ENCODE measurements around the gene PF4V1. TPM values are rescaled to one million over a fixed set of nuclear protein-coding genes. Genes with fewer than 3 reads are reported as not detected.

Gene PF4V1
- total RNA-seq, 1 experiment from 2014 or later, result not detected

DNA sequence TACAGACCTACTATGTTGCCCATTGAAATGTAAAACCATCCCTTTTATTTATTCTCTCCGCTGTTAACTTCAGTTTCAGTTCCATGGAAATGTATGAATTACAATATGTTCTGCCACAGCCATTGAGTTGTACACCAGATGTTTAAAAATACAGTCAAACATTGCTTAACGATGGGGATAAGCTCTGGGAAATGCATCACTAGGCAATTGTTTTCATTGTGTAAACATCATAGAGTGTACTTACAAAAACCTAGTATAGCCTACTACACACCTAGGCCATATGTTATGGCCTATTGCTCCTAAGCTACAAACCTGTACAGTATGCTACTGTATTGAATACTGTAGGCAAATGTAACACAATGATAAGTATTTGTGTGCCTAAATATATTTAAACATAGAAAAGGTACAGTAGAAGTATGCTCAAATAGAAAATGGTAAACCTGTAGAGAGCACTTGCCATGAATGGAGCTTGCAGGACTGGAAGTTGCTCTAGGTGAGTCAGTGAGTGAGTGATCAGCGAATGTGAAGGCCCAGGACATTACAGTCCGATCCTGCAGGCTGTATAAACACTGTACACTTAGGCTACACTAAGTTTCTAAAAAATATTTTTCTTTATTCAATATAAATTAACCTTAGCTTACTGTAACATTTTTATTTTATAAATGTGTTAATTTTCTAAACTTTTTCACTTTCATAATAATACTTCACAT lies 2.7 kb upstream of the PF4V1 start:
- intact Hi-C loops (cut with micrococcal nuclease), result no loop called here
- POLR2A ChIA-PET, result interaction anchor here (0.6 to 0.7 kb wide), 3 partner anchors 60 to 455 kb away, joined by 3 to 5 read pairs (median 3); no protein-coding TSS in a partner anchor
- H3K27ac Mint-ChIP-seq (ENCODE audit: low read depth, unreplicated experiment), result no peak overlapping the region
- H3K27me3 Mint-ChIP-seq (ENCODE audit: insufficient read depth, unreplicated experiment), result no peaks in the 10 kb centered on the region
- BruUV-seq (replicated peaks), result no TSS peak
- CTCF ChIA-PET, result interaction anchor here (0.6 to 4.3 kb wide), 3 partner anchors 13 to 197 kb away, joined by 4 to 22 read pairs (median 13); no protein-coding TSS in a partner anchor
- no peaks in the 10 kb centered on the region for H3K9me3 Mint-ChIP-seq (ENCODE audit: unreplicated experiment)
- peaks cover 7% of the 10 kb centered on the region for H3K4me1 Mint-ChIP-seq (ENCODE audit: insufficient read depth, unreplicated experiment)
- TF ChIP-seq CTCF (IDR thresholded peaks at IDR 0.05; ENCODE audit: unreplicated experiment), result no peak
- no peaks in the 10 kb centered on the region for H3K36me3 Mint-ChIP-seq (ENCODE audit: insufficient read depth, unreplicated experiment)
- DNase-seq (ENCODE audit: unreplicated experiment), result no peak
- no peak overlapping the region for H3K4me3 Mint-ChIP-seq (ENCODE audit: unreplicated experiment)

- Mint-ChIP-seq H3K36me3 (ENCODE audit: insufficient read depth, unreplicated experiment) (no peaks in the 10 kb centered on the region), H3K4me3 (ENCODE audit: unreplicated experiment) (no peak overlapping the region), H3K9me3 (ENCODE audit: unreplicated experiment) (no peaks in the 10 kb centered on the region), H3K27ac (ENCODE audit: low read depth, unreplicated experiment) (no peak overlapping the region), H3K27me3 (ENCODE audit: insufficient read depth, unreplicated experiment) (no peaks in the 10 kb centered on the region), H3K4me1 (ENCODE audit: insufficient read depth, unreplicated experiment) (peaks cover 9% of the 10 kb centered on the region)
- CTCF ChIA-PET, result interaction anchor here (2.2 to 4.3 kb wide), 2 partner anchors 12 to 121 kb away, joined by 13 to 22 read pairs; no protein-coding TSS in a partner anchor
- intact Hi-C loops (cut with micrococcal nuclease), result no loop called here
- DNase-seq (ENCODE audit: unreplicated experiment), result no peak
- no peak for TF ChIP-seq CTCF (IDR thresholded peaks at IDR 0.05; ENCODE audit: unreplicated experiment)
- no TSS peak for BruUV-seq (replicated peaks)
- POLR2A ChIA-PET, result interaction anchor here (0.7 to 1.1 kb wide), 2 partner anchors 128 to 454 kb away, joined by 3 read pairs; no protein-coding TSS in a partner anchor
Measured at GRCh38 chr4:73851293-73851692, 1.8 kb upstream of the PF4V1 start.

DNA sequence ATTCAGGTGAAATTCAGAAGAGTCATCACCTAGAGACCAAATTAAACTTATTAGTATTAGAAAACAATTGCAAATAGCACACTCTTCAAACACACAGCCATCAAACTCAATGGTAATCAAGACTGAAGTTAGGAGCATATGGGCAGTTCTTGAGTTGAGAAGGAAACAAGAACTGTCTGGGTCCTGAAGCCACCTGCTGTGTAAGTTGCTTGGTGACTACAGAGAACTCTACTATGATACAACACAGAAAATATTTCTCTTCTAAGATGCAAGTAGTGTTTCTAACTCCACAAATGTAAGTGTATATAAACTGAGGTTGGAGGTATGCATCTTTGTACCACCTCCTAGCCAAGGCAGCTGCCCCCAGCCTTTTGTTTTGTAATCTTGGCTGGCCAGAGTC lies 325 bp upstream of the PF4V1 start:
- POLR2A ChIA-PET, result interaction anchor here (0.8 kb wide), 1 partner anchor 188 kb away, joined by 3 read pairs; no protein-coding TSS in a partner anchor
- no peak for DNase-seq (ENCODE audit: unreplicated experiment)
- CTCF ChIA-PET, result interaction anchor here (1.0 to 4.3 kb wide), 2 partner anchors 11 to 189 kb away, joined by 6 to 22 read pairs; no protein-coding TSS in a partner anchor
- Mint-ChIP-seq H3K36me3 (ENCODE audit: insufficient read depth, unreplicated experiment) (no peaks in the 10 kb centered on the region), H3K27me3 (ENCODE audit: insufficient read depth, unreplicated experiment) (no peaks in the 10 kb centered on the region), H3K4me3 (ENCODE audit: unreplicated experiment) (no peak overlapping the region), H3K27ac (ENCODE audit: low read depth, unreplicated experiment) (no peak overlapping the region), H3K4me1 (ENCODE audit: insufficient read depth, unreplicated experiment) (peaks cover 9% of the 10 kb centered on the region), H3K9me3 (ENCODE audit: unreplicated experiment) (no peaks in the 10 kb centered on the region)
- intact Hi-C loops (cut with micrococcal nuclease), result no loop called here
- BruUV-seq (replicated peaks), result no TSS peak
- TF ChIP-seq CTCF (IDR thresholded peaks at IDR 0.05; ENCODE audit: unreplicated experiment), result no peak

- Mint-ChIP-seq H3K27ac (ENCODE audit: low read depth, unreplicated experiment) (no peak overlapping the region), H3K4me1 (ENCODE audit: insufficient read depth, unreplicated experiment) (peaks cover 9% of the 10 kb centered on the region), H3K4me3 (ENCODE audit: unreplicated experiment) (no peak overlapping the region), H3K9me3 (ENCODE audit: unreplicated experiment) (no peaks in the 10 kb centered on the region), H3K36me3 (ENCODE audit: insufficient read depth, unreplicated experiment) (no peaks in the 10 kb centered on the region), H3K27me3 (ENCODE audit: insufficient read depth, unreplicated experiment) (no peaks in the 10 kb centered on the region)
- no TSS peak for BruUV-seq (replicated peaks)
- ChIA-PET CTCF (interaction anchor here (1.3 to 3.6 kb wide), 2 partner anchors 8 to 11 kb away, joined by 3 to 25 read pairs; no protein-coding TSS in a partner anchor), POLR2A (interaction anchor here (0.7 kb wide), 1 partner anchor 30 kb away, joined by 3 read pairs; no protein-coding TSS in a partner anchor)
- intact Hi-C loops (cut with micrococcal nuclease), result no loop called here
- TF ChIP-seq CTCF (IDR thresholded peaks at IDR 0.05; ENCODE audit: unreplicated experiment), result no peak
- no peak for DNase-seq (ENCODE audit: unreplicated experiment)
Measured at GRCh38 chr4:73853718-73854473, 800 bp downstream of the PF4V1 start.

Data from MCF 10A (cell line).